HepG2 (cell line): Measurements from ENCODE around the gene JPH2. TPM values are rescaled to one million over a fixed set of nuclear protein-coding genes. Genes with fewer than 3 reads are reported as not detected.

ENCODE experiments used
- EEA1 ChIP-seq: sonication (generic); formaldehyde crosslinking; IDR thresholded peaks from 2 replicates; pipeline ENCODE4 v1.5.1; 2020; ENCODE audit warnings: mild to moderate bottlenecking, missing genetic modification reagents, borderline replicate concordance
- FLYWCH1 ChIP-seq: sonication (generic); formaldehyde crosslinking; IDR thresholded peaks from 2 replicates; pipeline ENCODE4 v1.8.1; 2023; ENCODE audit warnings: mild to moderate bottlenecking, missing genetic modification reagents
- MYPOP ChIP-seq: sonication (generic); formaldehyde crosslinking; IDR thresholded peaks from 2 replicates; pipeline ENCODE4 v1.8.1; 2023; ENCODE audit warnings: mild to moderate bottlenecking, moderate library complexity, missing genetic modification reagents
- NFYC ChIP-seq: IDR thresholded peaks from 2 replicates; pipeline ENCODE4 v1.6.1; 2016; ENCODE audit warnings: missing genetic modification reagents, missing compliant biosample characterization
- PATZ1 ChIP-seq: sonication (generic); formaldehyde crosslinking; IDR thresholded peaks from 2 replicates; pipeline ENCODE4 v1.4.0; 2020; ENCODE audit warnings: missing genetic modification reagents
- RAD21 ChIP-seq: fragments of 450-650 bp; formaldehyde crosslinking; IDR thresholded peaks from 2 replicates; pipeline ENCODE4 v1.5.0; 2020; ENCODE audit warnings: mild to moderate bottlenecking
- SIN3B ChIP-seq: fragments of 150-350 bp; IDR thresholded peaks from 2 replicates; pipeline ENCODE4 v1.6.1; 2014; ENCODE audit warnings: low read length
- SNAPC2 ChIP-seq: sonication (generic); formaldehyde crosslinking; IDR thresholded peaks from 2 replicates; pipeline ENCODE4 v1.8.1; 2022; ENCODE audit warnings: mild to moderate bottlenecking, missing genetic modification reagents
- TFDP2 ChIP-seq: sonication (generic); formaldehyde crosslinking; IDR thresholded peaks from 2 replicates; pipeline ENCODE4 v1.4.0; 2020; ENCODE audit warnings: missing genetic modification reagents
- ZFYVE20 ChIP-seq: sonication (generic); formaldehyde crosslinking; IDR thresholded peaks from 2 replicates; pipeline ENCODE4 v1.8.0; 2023; ENCODE audit warnings: low read depth, mild to moderate bottlenecking, moderate library complexity, missing genetic modification reagents, borderline replicate concordance
- ZNF350 ChIP-seq: sonication (generic); formaldehyde crosslinking; IDR thresholded peaks from 2 replicates; pipeline ENCODE4 v1.4.0; 2020; ENCODE audit warnings: mild to moderate bottlenecking, low read depth, missing genetic modification reagents, borderline replicate concordance
- ZSCAN22 ChIP-seq: sonication (generic); formaldehyde crosslinking; IDR thresholded peaks from 2 replicates; pipeline ENCODE4 v1.4.0; 2020; ENCODE audit warnings: mild to moderate bottlenecking, missing genetic modification reagents
- polyA plus RNA-seq, 8 experiments: library from polyadenylated mRNA; depleted of rRNA in 3 of 8; stranded (reverse) in 7 of 8; unstranded in 1 of 8; fragments of >200 nt; fragmentation: Illumina TruSeq in 4 of 8; extraction: Trizol in 4 of 8; gene quantifications; 2 replicates each; pipeline versions ENCODE4 v1.2.1 to v1.2.3, GENCODE V29; 2011 to 2016; ENCODE audit warnings: low read depth in 4 of 8, missing spikeins in 1 of 8, mixed read lengths in 1 of 8; ENCODE audit not compliant: insufficient read depth in 1 of 8
- total RNA-seq, 5 experiments: library from RNA; depleted of rRNA; stranded (reverse); fragments of >200 nt; fragmentation: Illumina TruSeq; extraction: Trizol; gene quantifications; 2 replicates each; pipeline ENCODE4 v1.2.3, GENCODE V29; 2016; ENCODE audit warnings: low read depth in 1 of 5

The JPH2 gene
- total and polyA plus RNA-seq, 2 of the 13 experiments (the other 11 are each of a cell fraction or from before 2014, with no cell fraction given), result 0.42 TPM; not detected in 1

GRCh38 chr20:44231713-44232468 lies 44.9 kb upstream of the JPH2 start (continued):
- TF ChIP-seq MYPOP (CRISPR knock-in tag) (no peak), ZFYVE20 (CRISPR knock-in tag) (0 out of 2 replicates have a peak, but pooled peaks have one; percentile 40), PATZ1 (0 out of 2 replicates have a peak, but pooled peaks have one; percentile 44), TFDP2 (no peak), SIN3B (no peak), RAD21 (CRISPR knock-in tag) (0 out of 2 replicates have a peak, but pooled peaks have one; percentile 13), ZSCAN22 (CRISPR knock-in tag) (no peak), NFYC (no peak), FLYWCH1 (CRISPR knock-in tag) (no peak), ZNF350 (no peak), EEA1 (CRISPR knock-in tag) (no peak), SNAPC2 (no peak)
